Esophagus muscularis mucosa (tissue), 4 donors: ENCODE data around the gene C1QB. TPM values are rescaled to one million over a fixed set of nuclear protein-coding genes. Genes with fewer than 3 reads are reported as not detected.

Experiments
- DNase-seq: peaks from one replicate; pipeline ENCODE4 v3.0.0-alpha.2; 2017; ENCODE audit errors: extremely low spot score
- H3K27ac ChIP-seq, 4 donors: fragments of 200-600 bp; sonication (generic); replicated peaks in 1 of 4; 1 replicate in 3 of 4; 2 replicates in 1 of 4; pipeline ENCODE4 v1.5.1; 2016 to 2019; ENCODE audit warnings: mild to moderate bottlenecking in 1 of 4
- H3K27me3 ChIP-seq, 4 donors: fragments of 200-600 bp; sonication (generic); one replicate each; pipeline versions ENCODE4 v1.5.1 to v1.6.0; 2016 to 2019
- H3K36me3 ChIP-seq, 4 donors: fragments of 200-600 bp; sonication (generic); one replicate each; pipeline ENCODE4 v1.5.1; 2016 to 2019
- H3K4me1 ChIP-seq, 4 donors: fragments of 200-600 bp; sonication (generic); one replicate each; pipeline ENCODE4 v1.5.1; 2016 to 2019
- H3K4me3 ChIP-seq, 4 donors: fragments of 200-600 bp; sonication (generic); 1 replicate in 2 of 4; 2 replicates in 2 of 4; pipeline ENCODE4 v1.5.1; 2016 to 2019; ENCODE audit warnings: mild to moderate bottlenecking in 4 of 4, moderate library complexity in 1 of 4
- H3K9me3 ChIP-seq, 4 donors: fragments of 200-600 bp; sonication (generic); 1 replicate in 3 of 4; 2 replicates in 1 of 4; pipeline ENCODE4 v1.5.1; 2016 to 2019
- EP300 ChIP-seq: sonication (generic); formaldehyde crosslinking; IDR thresholded peaks from one replicate; pipeline ENCODE4 v1.6.1; 2017; ENCODE audit warnings: antibody characterized with exemption
- POLR2A ChIP-seq: fragments of 450-650 bp; IDR thresholded peaks from one replicate; pipeline ENCODE4 v1.6.1; 2017; ENCODE audit warnings: antibody characterized with exemption, moderate library complexity, mild to moderate bottlenecking, low read depth
- POLR2AphosphoS5 ChIP-seq, 2 donors: sonication (generic); formaldehyde crosslinking; IDR thresholded peaks; one replicate each; pipeline ENCODE4 v1.6.1; 2017; ENCODE audit warnings: antibody characterized with exemption in 2 of 2
- WGBS: methylation state at CpG from one replicate; pipeline ENCODE4 v1.1.5; 2018; 5-methylcytosine and 5-hydroxymethylcytosine counted together
- intact Hi-C: fragments of 100-400 bp; cut with DNase I; formaldehyde crosslinking; loops from one replicate; pipeline ENCODE4 v1.15.1; 2023
- total RNA-seq, 4 donors: library from RNA; depleted of rRNA; stranded (reverse); fragments of >200 nt; gene quantifications; one replicate each; pipeline versions ENCODE4 v1.1.0 to v1.2.1, GENCODE V29; 2016
- TF ChIP-seq, protein P1 (sequence below), 3 experiments: fragments of 200-600 bp in 2 of 3; fragments of 450-650 bp in 1 of 3; sonication (generic) in 2 of 3; IDR thresholded peaks; one replicate each; pipeline ENCODE4 v1.5.1; 2017 to 2019; ENCODE audit warnings: antibody characterized with exemption in 3 of 3, mild to moderate bottlenecking in 2 of 3, moderate library complexity in 1 of 3

Gene C1QB
- total RNA-seq, 4 donors from 2014 or later = 254 to 583 (median 288) TPM

DNA sequence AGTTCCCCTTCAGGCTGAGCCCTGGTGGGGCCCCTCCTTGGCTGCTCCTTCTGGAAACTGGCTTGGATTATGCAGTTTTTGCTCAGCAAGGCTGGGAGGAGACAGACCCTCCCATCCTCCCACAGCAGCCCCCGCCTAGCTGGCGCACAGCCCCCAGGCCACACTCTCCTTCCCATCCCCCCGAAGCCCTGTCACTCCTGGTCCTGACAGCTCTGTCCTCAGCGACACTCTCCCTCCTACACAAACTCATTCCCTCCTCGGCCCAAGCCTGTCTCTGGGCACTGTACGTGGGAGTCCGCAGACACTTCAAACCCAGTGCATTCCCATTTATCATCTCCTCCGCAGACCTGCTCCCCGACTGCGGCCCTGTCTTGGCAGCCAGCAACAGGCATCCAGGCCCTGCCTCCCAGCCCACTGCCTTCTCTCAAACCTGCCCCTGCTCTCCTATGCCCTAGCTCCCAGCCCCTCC is 32.6 kb downstream of the C1QB start:
- no peak overlapping the region for H3K4me3 ChIP-seq
- intact Hi-C loops = no loop called here
- TF ChIP-seq POLR2AphosphoS5 (IDR thresholded peaks at IDR 0.05) (no peak), POLR2A (no peak), EP300 (no peak)
- TF ChIP-seq, protein P1, sequence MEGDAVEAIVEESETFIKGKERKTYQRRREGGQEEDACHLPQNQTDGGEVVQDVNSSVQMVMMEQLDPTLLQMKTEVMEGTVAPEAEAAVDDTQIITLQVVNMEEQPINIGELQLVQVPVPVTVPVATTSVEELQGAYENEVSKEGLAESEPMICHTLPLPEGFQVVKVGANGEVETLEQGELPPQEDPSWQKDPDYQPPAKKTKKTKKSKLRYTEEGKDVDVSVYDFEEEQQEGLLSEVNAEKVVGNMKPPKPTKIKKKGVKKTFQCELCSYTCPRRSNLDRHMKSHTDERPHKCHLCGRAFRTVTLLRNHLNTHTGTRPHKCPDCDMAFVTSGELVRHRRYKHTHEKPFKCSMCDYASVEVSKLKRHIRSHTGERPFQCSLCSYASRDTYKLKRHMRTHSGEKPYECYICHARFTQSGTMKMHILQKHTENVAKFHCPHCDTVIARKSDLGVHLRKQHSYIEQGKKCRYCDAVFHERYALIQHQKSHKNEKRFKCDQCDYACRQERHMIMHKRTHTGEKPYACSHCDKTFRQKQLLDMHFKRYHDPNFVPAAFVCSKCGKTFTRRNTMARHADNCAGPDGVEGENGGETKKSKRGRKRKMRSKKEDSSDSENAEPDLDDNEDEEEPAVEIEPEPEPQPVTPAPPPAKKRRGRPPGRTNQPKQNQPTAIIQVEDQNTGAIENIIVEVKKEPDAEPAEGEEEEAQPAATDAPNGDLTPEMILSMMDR (IDR thresholded peaks at IDR 0.05) = no peak
- peaks cover 0 to 47% (median 0%) of the 10 kb centered on the region in 4 donors for H3K27me3 ChIP-seq
- H3K9me3 ChIP-seq = no peaks in the 10 kb centered on the region
- no peak for DNase-seq
- H3K27ac ChIP-seq = no peak overlapping the region
- H3K36me3 ChIP-seq = no peaks in the 10 kb centered on the region
- peaks cover 0 to 7% (median 4%) of the 10 kb centered on the region in 4 donors for H3K4me1 ChIP-seq
- 29% methylated on average over 10 of the region's 10 CpGs for WGBS

DNA sequence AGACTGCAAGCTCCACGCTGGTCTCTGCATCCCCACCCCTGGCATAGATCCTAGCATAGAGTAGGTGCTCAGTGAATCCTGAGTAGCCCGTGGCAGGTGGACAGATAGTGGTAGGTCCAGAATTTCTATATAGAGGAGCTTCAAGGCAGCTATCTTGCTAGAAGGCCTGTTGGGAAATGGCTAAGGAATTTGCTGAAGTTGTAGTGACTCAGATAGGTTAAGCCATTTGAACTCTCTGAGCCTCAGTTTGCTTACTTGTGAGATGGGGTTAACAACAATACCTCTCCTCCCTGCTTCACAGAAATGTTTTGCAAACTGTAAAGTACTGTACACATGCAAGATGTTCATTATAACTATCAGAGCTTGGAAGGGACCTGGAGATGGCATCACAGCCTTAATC is 34.2 kb downstream of the C1QB start:
- Histone ChIP-seq H3K27ac (no peak overlapping the region), H3K36me3 (no peaks in the 10 kb centered on the region), H3K4me3 (no peak overlapping the region), H3K4me1 (peaks cover 0 to 7% (median 4%) of the 10 kb centered on the region in 4 donors), H3K9me3 (no peaks in the 10 kb centered on the region), H3K27me3 (peaks cover 0 to 44% (median 0%) of the 10 kb centered on the region in 4 donors)
- TF ChIP-seq POLR2A = no peak
- no peak for TF ChIP-seq POLR2AphosphoS5 (IDR thresholded peaks at IDR 0.05)
- TF ChIP-seq EP300 = no peak
- TF ChIP-seq, protein P1 (IDR thresholded peaks at IDR 0.05) = no peak
- DNase-seq = no peak
- intact Hi-C loops = no loop called here
- 100% methylated on average over 2 of the region's 2 CpGs for WGBS

DNA sequence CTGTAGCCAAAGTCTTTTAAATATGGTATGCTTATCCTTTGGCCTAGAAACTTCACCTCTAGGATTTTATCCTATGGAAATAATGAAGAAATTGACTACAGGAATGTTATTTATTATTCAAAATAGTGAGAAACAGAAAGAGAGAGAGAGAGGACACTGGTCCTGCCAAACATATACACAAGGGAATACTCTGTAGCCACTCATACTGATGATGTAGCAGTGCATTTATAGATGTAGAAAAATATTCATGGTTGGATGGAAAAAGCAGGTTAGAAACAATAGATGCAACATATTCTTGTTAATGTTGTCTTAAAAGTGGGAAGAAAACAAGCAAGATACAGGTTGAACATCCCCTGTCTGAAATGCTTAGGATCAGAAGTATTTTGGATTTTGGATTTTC is 35.4 kb downstream of the C1QB start:
- no peak for TF ChIP-seq POLR2A
- peaks cover 0 to 41% (median 0%) of the 10 kb centered on the region in 4 donors for H3K27me3 ChIP-seq

DNA sequence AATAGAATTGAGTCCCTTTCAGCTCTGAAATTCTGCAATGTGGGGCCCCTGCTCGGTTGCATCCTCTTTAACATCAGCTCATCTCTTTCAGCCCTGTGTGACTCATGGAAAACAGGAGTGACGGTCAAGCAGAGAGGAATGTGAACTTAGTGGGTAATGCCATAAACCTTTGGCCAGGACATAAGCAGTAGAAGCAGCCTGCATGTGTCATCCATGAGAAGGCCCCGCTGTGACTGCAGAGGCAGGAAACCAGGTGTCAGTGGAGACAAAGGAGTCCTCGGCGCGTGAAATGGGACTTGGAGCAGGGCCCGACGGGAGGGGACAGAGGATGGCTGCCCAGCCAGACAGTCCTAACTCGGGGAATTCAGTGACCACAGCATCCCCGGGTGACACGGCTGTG is 36.5 kb downstream of the C1QB start:
- WGBS = 73% methylated on average over 11 of the region's 11 CpGs
- TF ChIP-seq EP300 (no peak), POLR2A (no peak), POLR2AphosphoS5 (IDR thresholded peaks at IDR 0.05) (no peak)
- TF ChIP-seq, protein P1 (IDR thresholded peaks at IDR 0.05) = no peak
- DNase-seq = no peak
- Histone ChIP-seq H3K36me3 (no peaks in the 10 kb centered on the region), H3K27ac (no peak overlapping the region), H3K9me3 (no peaks in the 10 kb centered on the region), H3K4me3 (no peak overlapping the region), H3K4me1 (peaks cover 0 to 7% (median 4%) of the 10 kb centered on the region in 4 donors), H3K27me3 (peaks cover 0 to 35% (median 0%) of the 10 kb centered on the region in 4 donors)
- intact Hi-C loops = no loop called here

More for the DNA sequence above, 35.4 kb downstream of the C1QB start:
- peaks cover 0 to 7% (median 4%) of the 10 kb centered on the region in 4 donors for H3K4me1 ChIP-seq
- no peak for DNase-seq
- no peak overlapping the region for H3K27ac ChIP-seq
- no peaks in the 10 kb centered on the region for H3K9me3 ChIP-seq
- H3K36me3 ChIP-seq = no peaks in the 10 kb centered on the region
- H3K4me3 ChIP-seq = no peak overlapping the region
- intact Hi-C loops = no loop called here

DNA sequence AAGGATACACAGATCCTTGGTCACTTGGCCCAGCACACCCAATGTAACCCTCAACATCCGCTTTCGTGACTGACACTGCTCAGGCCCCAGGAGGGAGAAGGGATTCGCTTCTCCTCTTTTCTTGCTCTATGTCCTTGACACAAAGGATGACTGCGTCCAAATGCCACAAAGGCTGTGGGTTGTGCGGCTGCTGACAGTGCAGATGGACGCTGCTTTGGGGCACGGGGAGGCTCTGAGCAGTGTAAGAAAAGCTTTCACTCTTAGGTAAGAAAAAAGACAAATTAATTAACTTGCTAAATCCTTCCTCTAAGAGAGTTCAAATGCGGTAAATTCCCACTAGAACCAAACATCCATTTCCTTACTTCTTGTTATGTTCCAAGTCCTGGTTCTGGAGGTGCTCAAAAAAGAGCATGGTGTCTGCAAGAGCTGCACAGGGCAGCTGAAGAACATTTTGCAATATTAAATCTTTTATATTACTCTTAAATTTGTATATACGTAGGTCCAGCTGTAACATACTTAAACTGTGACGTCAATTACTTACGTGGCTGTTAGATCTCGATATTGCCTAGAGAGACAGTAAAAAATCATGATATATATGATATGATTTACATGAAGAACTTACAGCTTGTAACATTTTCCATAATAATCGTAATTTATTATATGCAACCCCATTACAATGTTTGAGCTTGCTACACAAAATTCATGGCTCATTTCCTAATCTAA is 38.2 kb downstream of the C1QB start:
- TF ChIP-seq EP300 (no peak), POLR2A (no peak), POLR2AphosphoS5 (IDR thresholded peaks at IDR 0.05) (no peak)
- TF ChIP-seq, protein P1 (IDR thresholded peaks at IDR 0.05) = no peak
- no peaks in the 10 kb centered on the region for H3K4me1 ChIP-seq
- 80% methylated on average over 13 of the region's 13 CpGs for WGBS
- no peaks in the 10 kb centered on the region for H3K9me3 ChIP-seq
- intact Hi-C loops = no loop called here
- H3K27me3 ChIP-seq = peaks cover 0 to 22% (median 0%) of the 10 kb centered on the region in 4 donors
- H3K36me3 ChIP-seq = no peaks in the 10 kb centered on the region
- no peak overlapping the region for H3K4me3 ChIP-seq
- no peak overlapping the region for H3K27ac ChIP-seq
- no peak for DNase-seq
